HS-5 (cell line): ENCODE measurements around the gene TLR2.

Experiments used
- DNase-seq: peaks from one replicate; pipeline ENCODE4 v3.0.0-alpha.2; 2012; ENCODE audit warnings: low read depth

The TLR2 gene

GRCh38 chr4:153684182-153684970, at the start of gene TLR2:
Gene TLR2, plus strand, starts transcription at chr4:153684280. Its CDS starts 18,628 bp downstream, at chr4:153702908.
- DNase-seq = no peak

GRCh38 chr4:153634738-153635353, 49.2 kb upstream of the TLR2 start:
- no peak for DNase-seq

- no peak for DNase-seq
Measured at GRCh38 chr4:153635846-153636245, 48.2 kb upstream of the TLR2 start.

GRCh38 chr4:153637201-153637600, 46.9 kb upstream of the TLR2 start:
- DNase-seq = no peak

GRCh38 chr4:153638011-153638410, 46.1 kb upstream of the TLR2 start:
- no peak for DNase-seq

GRCh38 chr4:153638999-153639398, 45.1 kb upstream of the TLR2 start:
- no peak for DNase-seq

- DNase-seq = no peak
Measured at GRCh38 chr4:153639833-153640802, 44.0 kb upstream of the TLR2 start.

GRCh38 chr4:153641532-153641931, 42.5 kb upstream of the TLR2 start:
- DNase-seq = no peak

- no peak for DNase-seq
Measured at GRCh38 chr4:153643406-153644383, 40.4 kb upstream of the TLR2 start.

- DNase-seq = no peak
Measured at GRCh38 chr4:153645183-153645582, 38.9 kb upstream of the TLR2 start.

- no peak for DNase-seq
Measured at GRCh38 chr4:153646261-153646660, 37.8 kb upstream of the TLR2 start.

- DNase-seq = no peak
Measured at GRCh38 chr4:153646978-153647377, 37.1 kb upstream of the TLR2 start.

GRCh38 chr4:153647975-153648374, 36.1 kb upstream of the TLR2 start:
- DNase-seq = no peak

- no peak for DNase-seq
Measured at GRCh38 chr4:153649572-153649991, 34.5 kb upstream of the TLR2 start.

GRCh38 chr4:153651116-153651515, 33.0 kb upstream of the TLR2 start:
- DNase-seq = no peak

- no peak for DNase-seq
Measured at GRCh38 chr4:153651587-153651986, 32.5 kb upstream of the TLR2 start.

- DNase-seq = no peak
Measured at GRCh38 chr4:153652051-153652784, 31.9 kb upstream of the TLR2 start.

GRCh38 chr4:153655002-153655541, 29.0 kb upstream of the TLR2 start:
- DNase-seq = no peak

- no peak for DNase-seq
Measured at GRCh38 chr4:153655928-153656327, 28.2 kb upstream of the TLR2 start.

- DNase-seq = peak; percentile 14
Measured at GRCh38 chr4:153661215-153661822, 22.8 kb upstream of the TLR2 start.
